Neural cell (in vitro differentiated cells): ENCODE results near the gene ERBB4. TPM values are rescaled to one million over a fixed set of nuclear protein-coding genes. Genes with fewer than 3 reads are reported as not detected.
"Not testable (repeated sequence)": the region's sequence is repeated elsewhere in the genome, so short reads cannot be mapped to it uniquely, and the experiment has no call there.

Experiments
- H2AFZ ChIP-seq: fragments of 200-600, 300-800 bp; sonication (generic), shearing (Covaris generic); 2 replicates; pipeline ENCODE4 v1.6.0; 2014; ENCODE audit warnings: low read depth, mild to moderate bottlenecking, antibody characterized with exemption, low read length, moderate library complexity
- H3F3A ChIP-seq: fragments of 200-600 bp; shearing (Covaris generic); 2 replicates; pipeline ENCODE4 v1.6.1; 2016; ENCODE audit warnings: mild to moderate bottlenecking, moderate library complexity, mixed read lengths, antibody characterized with exemption, low read length; ENCODE audit not compliant: insufficient read depth, poor library complexity, severe bottlenecking
- H3K27ac ChIP-seq: fragments of 200-600, 300-800 bp; sonication (generic), shearing (Covaris generic); 2 replicates; pipeline ENCODE4 v1.5.1; 2014; ENCODE audit warnings: mild to moderate bottlenecking, low read length, moderate library complexity
- H3K27me3 ChIP-seq: fragments of 300-800, 200-600 bp; sonication (generic), shearing (Covaris generic); 2 replicates; pipeline ENCODE4 v1.6.0; 2014; ENCODE audit warnings: mild to moderate bottlenecking, low read depth, low read length, moderate library complexity; ENCODE audit not compliant: insufficient read depth
- H3K36me3 ChIP-seq: fragments of 300-800, 200-600 bp; sonication (generic), shearing (Covaris generic); 2 replicates; pipeline ENCODE4 v1.5.1; 2014; ENCODE audit warnings: mild to moderate bottlenecking, antibody characterized with exemption, low read length, moderate library complexity; ENCODE audit not compliant: insufficient read depth
- H3K4me2 ChIP-seq: fragments of 300-800, 200-600 bp; sonication (generic), shearing (Covaris generic); 2 replicates; pipeline ENCODE4 v1.6.0; 2014; ENCODE audit warnings: mild to moderate bottlenecking, low read length
- H3K4me3 ChIP-seq: fragments of 300-800, 200-600 bp; sonication (generic), shearing (Covaris generic); 2 replicates; pipeline ENCODE4 v1.5.1; 2014; ENCODE audit warnings: mild to moderate bottlenecking, low read length, moderate library complexity
- H3K79me2 ChIP-seq: fragments of 200-600 bp; shearing (Covaris generic); replicated peaks from 2 replicates; pipeline ENCODE4 v1.6.0; 2014; ENCODE audit warnings: mild to moderate bottlenecking, low read length, moderate library complexity; ENCODE audit not compliant: insufficient read depth
- H3K9ac ChIP-seq: fragments of 300-800, 200-600 bp; sonication (generic), shearing (Covaris generic); 2 replicates; pipeline ENCODE4 v1.6.1; 2016; ENCODE audit warnings: mild to moderate bottlenecking, low read length, mixed read lengths
- H3K9me2 ChIP-seq: fragments of 200-600 bp; shearing (Covaris generic); 2 replicates; pipeline ENCODE4 v1.6.1; 2016; ENCODE audit warnings: mild to moderate bottlenecking, low read length, mixed read lengths; ENCODE audit not compliant: insufficient read depth
- H3K9me3 ChIP-seq: fragments of 200-600, 300-800 bp; sonication (generic), shearing (Covaris generic); 2 replicates; pipeline ENCODE4 v1.6.1; 2016; ENCODE audit warnings: mild to moderate bottlenecking, mixed run types, low read length, moderate library complexity, mixed read lengths
- H4K20me1 ChIP-seq: fragments of 200-600 bp; shearing (Covaris generic); 2 replicates; pipeline ENCODE4 v1.6.1; 2016; ENCODE audit warnings: mild to moderate bottlenecking, mixed run types; ENCODE audit not compliant: insufficient read depth
- EP300 ChIP-seq: fragments of 450-650 bp; conservative IDR thresholded peaks from 2 replicates; pipeline ENCODE4 v1.6.1; 2014; ENCODE audit warnings: antibody characterized with exemption, mild to moderate bottlenecking, moderate library complexity; ENCODE audit not compliant: poor library complexity, severe bottlenecking
- EZH2 ChIP-seq: fragments of 200-600, 300-800 bp; shearing (Covaris generic), sonication (generic); IDR thresholded peaks from 2 replicates; pipeline ENCODE4 v1.6.1; 2014; ENCODE audit warnings: antibody characterized with exemption, low read length, borderline replicate concordance, mild to moderate bottlenecking; ENCODE audit not compliant: insufficient read depth, poor library complexity, severe bottlenecking
- MXI1 ChIP-seq: fragments of 450-650 bp; conservative IDR thresholded peaks from 2 replicates; pipeline ENCODE4 v1.6.1; 2014; ENCODE audit warnings: antibody characterized with exemption, mild to moderate bottlenecking; ENCODE audit not compliant: poor library complexity, severe bottlenecking
- POLR2AphosphoS5 ChIP-seq: IDR thresholded peaks from 2 replicates; pipeline ENCODE4 v1.6.1; 2012
- RAD21 ChIP-seq: fragments of 450-650 bp; conservative IDR thresholded peaks from 2 replicates; pipeline ENCODE4 v1.6.1; 2014; ENCODE audit warnings: antibody characterized with exemption, mild to moderate bottlenecking, moderate library complexity
- SMC3 ChIP-seq: fragments of 450-650 bp; conservative IDR thresholded peaks from 2 replicates; pipeline ENCODE4 v1.6.1; 2014; ENCODE audit warnings: antibody characterized with exemption, mild to moderate bottlenecking, moderate library complexity; ENCODE audit not compliant: poor library complexity
- TAF1 ChIP-seq: IDR thresholded peaks from 2 replicates; pipeline ENCODE4 v1.6.1; 2012; ENCODE audit warnings: low read depth
- polyA plus RNA-seq: library from polyadenylated mRNA; depleted of rRNA; stranded (reverse); fragments of >200 nt; gene quantifications from 2 replicates; pipeline ENCODE4 v1.2.3, GENCODE V29; 2014
- TF ChIP-seq, protein P1 (sequence below): fragments of 450-650 bp; IDR thresholded peaks from 2 replicates; pipeline ENCODE4 v1.5.1; 2014; ENCODE audit warnings: antibody characterized with exemption, mild to moderate bottlenecking, moderate library complexity; ENCODE audit not compliant: poor library complexity, severe bottlenecking
- TF ChIP-seq, protein P2 (sequence below): IDR thresholded peaks from 2 replicates; pipeline ENCODE4 v1.6.1; 2012; ENCODE audit warnings: borderline replicate concordance

Gene ERBB4
- polyA plus RNA-seq, 1 donor from 2014 or later: 0.69 TPM

DNA sequence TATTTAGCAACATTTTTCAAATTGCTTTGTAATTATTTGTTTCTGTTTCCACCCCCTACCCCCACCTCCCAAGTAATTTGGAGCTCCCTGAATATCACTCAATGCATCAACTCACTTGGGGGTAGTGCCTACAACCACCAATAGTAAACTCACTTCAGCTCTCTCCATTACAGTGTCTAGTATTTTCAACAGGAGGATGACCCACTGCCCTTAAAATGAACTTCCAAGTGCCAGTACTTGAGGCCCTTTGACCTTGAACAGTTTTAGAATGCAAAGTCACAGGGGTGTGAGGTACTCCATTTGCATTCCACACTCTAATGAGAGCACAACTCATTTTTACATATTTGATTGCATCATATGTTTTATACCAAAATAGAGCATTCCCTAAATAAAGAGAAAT is 523.0 kb downstream of the ERBB4 start:
- H3K27ac ChIP-seq: no peak overlapping the region
- H3K4me3 ChIP-seq: no peak overlapping the region
- H3K79me2 ChIP-seq: no peaks in the 10 kb centered on the region
- TF ChIP-seq, protein P1, sequence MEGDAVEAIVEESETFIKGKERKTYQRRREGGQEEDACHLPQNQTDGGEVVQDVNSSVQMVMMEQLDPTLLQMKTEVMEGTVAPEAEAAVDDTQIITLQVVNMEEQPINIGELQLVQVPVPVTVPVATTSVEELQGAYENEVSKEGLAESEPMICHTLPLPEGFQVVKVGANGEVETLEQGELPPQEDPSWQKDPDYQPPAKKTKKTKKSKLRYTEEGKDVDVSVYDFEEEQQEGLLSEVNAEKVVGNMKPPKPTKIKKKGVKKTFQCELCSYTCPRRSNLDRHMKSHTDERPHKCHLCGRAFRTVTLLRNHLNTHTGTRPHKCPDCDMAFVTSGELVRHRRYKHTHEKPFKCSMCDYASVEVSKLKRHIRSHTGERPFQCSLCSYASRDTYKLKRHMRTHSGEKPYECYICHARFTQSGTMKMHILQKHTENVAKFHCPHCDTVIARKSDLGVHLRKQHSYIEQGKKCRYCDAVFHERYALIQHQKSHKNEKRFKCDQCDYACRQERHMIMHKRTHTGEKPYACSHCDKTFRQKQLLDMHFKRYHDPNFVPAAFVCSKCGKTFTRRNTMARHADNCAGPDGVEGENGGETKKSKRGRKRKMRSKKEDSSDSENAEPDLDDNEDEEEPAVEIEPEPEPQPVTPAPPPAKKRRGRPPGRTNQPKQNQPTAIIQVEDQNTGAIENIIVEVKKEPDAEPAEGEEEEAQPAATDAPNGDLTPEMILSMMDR: no peak
- TF ChIP-seq TAF1: no peak
- TF ChIP-seq, protein P2, sequence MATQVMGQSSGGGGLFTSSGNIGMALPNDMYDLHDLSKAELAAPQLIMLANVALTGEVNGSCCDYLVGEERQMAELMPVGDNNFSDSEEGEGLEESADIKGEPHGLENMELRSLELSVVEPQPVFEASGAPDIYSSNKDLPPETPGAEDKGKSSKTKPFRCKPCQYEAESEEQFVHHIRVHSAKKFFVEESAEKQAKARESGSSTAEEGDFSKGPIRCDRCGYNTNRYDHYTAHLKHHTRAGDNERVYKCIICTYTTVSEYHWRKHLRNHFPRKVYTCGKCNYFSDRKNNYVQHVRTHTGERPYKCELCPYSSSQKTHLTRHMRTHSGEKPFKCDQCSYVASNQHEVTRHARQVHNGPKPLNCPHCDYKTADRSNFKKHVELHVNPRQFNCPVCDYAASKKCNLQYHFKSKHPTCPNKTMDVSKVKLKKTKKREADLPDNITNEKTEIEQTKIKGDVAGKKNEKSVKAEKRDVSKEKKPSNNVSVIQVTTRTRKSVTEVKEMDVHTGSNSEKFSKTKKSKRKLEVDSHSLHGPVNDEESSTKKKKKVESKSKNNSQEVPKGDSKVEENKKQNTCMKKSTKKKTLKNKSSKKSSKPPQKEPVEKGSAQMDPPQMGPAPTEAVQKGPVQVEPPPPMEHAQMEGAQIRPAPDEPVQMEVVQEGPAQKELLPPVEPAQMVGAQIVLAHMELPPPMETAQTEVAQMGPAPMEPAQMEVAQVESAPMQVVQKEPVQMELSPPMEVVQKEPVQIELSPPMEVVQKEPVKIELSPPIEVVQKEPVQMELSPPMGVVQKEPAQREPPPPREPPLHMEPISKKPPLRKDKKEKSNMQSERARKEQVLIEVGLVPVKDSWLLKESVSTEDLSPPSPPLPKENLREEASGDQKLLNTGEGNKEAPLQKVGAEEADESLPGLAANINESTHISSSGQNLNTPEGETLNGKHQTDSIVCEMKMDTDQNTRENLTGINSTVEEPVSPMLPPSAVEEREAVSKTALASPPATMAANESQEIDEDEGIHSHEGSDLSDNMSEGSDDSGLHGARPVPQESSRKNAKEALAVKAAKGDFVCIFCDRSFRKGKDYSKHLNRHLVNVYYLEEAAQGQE: no peak
- TF ChIP-seq EZH2: no peak
- no peak for TF ChIP-seq RAD21
- no peak for TF ChIP-seq EP300
- no peak for TF ChIP-seq SMC3
- H4K20me1 ChIP-seq: no peaks in the 10 kb centered on the region
- no peaks in the 10 kb centered on the region for H3K27me3 ChIP-seq
- H3K9me2 ChIP-seq: no peaks in the 10 kb centered on the region
- H2AFZ ChIP-seq: no peak overlapping the region
- H3K36me3 ChIP-seq: no peaks in the 10 kb centered on the region
- H3K4me2 ChIP-seq: no peak overlapping the region
- H3K9me3 ChIP-seq: no peaks in the 10 kb centered on the region
- no peaks in the 10 kb centered on the region for H3F3A ChIP-seq
- H3K9ac ChIP-seq: no peak overlapping the region

DNA sequence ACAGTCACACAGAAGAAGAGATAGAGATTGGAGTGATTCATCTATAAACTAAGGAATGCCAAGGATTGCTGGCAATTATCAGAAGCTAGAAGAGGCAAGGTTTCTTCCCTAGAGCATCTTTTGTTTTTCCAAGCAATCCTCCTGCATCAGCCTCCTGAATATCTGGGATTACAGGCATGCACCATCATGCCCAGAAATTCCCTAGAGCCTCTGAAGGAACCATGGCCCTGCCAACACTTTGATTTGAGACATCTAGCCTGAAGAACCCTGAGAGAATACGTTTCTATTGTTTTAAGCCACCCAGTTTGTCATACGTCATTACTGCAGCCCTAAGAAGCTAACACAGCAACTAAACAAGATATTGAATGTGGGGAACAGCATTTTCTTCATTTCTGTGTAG is 525.0 kb downstream of the ERBB4 start:
- no peak for TF ChIP-seq EZH2
- TF ChIP-seq RAD21: no peak
- TF ChIP-seq, protein P1: no peak
- TF ChIP-seq, protein P2: no peak
- TF ChIP-seq EP300: no peak
- no peak for TF ChIP-seq POLR2AphosphoS5
- no peak for TF ChIP-seq MXI1
- TF ChIP-seq TAF1: no peak
- no peak for TF ChIP-seq SMC3
- Histone ChIP-seq H3K4me3 (no peak overlapping the region), H3K9ac (no peak overlapping the region), H3K9me3 (no peaks in the 10 kb centered on the region), H3K36me3 (no peaks in the 10 kb centered on the region), H2AFZ (no peak overlapping the region), H3K9me2 (no peaks in the 10 kb centered on the region), H3K27me3 (no peaks in the 10 kb centered on the region), H4K20me1 (no peaks in the 10 kb centered on the region), H3K79me2 (no peaks in the 10 kb centered on the region), H3K4me2 (no peak overlapping the region), H3F3A (no peaks in the 10 kb centered on the region), H3K27ac (no peak overlapping the region)

DNA sequence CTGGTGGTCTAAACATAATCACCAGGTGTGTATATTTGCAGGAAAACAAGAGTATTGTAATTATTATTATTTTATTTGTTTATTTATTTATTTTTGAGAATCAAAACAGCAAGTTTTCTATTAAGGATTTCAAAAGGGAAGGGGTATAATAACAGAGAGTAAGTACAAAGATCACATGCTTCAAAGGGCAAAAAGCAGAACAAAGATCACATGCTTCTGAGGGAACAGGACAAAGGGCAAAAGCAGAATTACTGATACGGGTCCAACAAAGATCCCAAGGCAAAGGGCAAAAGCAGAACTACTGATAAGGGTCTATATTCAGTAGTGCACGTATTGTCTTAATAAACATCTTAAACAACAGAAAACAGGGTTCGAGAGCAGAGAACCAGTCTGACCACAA is 528.3 kb downstream of the ERBB4 start:
- not testable (repeated sequence) for H3K9me2 ChIP-seq, H3K4me2 ChIP-seq, H3K79me2 ChIP-seq, H3K9ac ChIP-seq, H3K4me3 ChIP-seq, H3K36me3 ChIP-seq, H2AFZ ChIP-seq, H3F3A ChIP-seq, H3K27ac ChIP-seq, H3K27me3 ChIP-seq, H4K20me1 ChIP-seq, H3K9me3 ChIP-seq
